ENCODE data around the gene TREM1. TPM values are rescaled to one million over a fixed set of nuclear protein-coding genes. Genes with fewer than 3 reads are reported as not detected.

Gene TREM1
- total RNA-seq, 2 experiments from 2014 or later: 0.19 to 0.51 TPM

DNA sequence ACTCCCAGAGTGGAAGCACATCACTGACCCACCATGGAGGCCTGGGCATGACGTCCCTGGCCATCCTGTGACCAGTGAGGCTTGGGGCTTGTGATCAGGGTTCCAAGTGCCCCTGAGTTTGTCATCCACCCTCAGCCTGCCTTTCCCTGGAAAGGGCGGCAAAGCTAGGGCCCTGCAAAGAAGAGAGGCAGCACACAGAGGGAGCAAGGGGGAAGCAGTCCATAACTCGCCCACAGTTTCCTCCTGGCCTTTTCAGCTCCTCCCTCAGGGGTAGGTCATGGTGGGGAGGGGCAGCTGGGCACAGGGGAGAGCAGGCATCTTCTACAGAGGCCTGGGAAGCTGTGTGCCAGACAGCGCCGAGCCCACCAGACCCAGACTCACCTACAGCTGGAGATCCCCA is 48.8 kb upstream of the TREM1 start, which contains the start of gene NCR2:
NCR2 (plus strand) TSS at position 313 of the 400 bp plus-strand sequence. CDS start 269 bp downstream, outside the sequence.
- H3K4me3 ChIP-seq (ENCODE audit: low read depth, low read length, poor library complexity, severe bottlenecking): no peak within 1 kb of the TSS
- peaks cover 14% of the 10 kb centered on the region for H3K4me1 ChIP-seq (ENCODE audit: insufficient read depth, low read length, poor library complexity, severe bottlenecking)
- intact Hi-C loops (cut with micrococcal nuclease; ENCODE audit: unreplicated experiment): no loop called here
- no peaks in the 10 kb centered on the region for H4K20me1 ChIP-seq (ENCODE audit: insufficient read depth, low read length)
- H3K9me3 ChIP-seq (ENCODE audit: low read length): no peaks in the 10 kb centered on the region
- no peaks in the 10 kb centered on the region for H3K9me2 ChIP-seq (ENCODE audit: insufficient read depth, low read length)
- H3K36me3 ChIP-seq (ENCODE audit: insufficient read depth, low read length): no peaks in the 10 kb centered on the region
- CTCF ChIA-PET (ENCODE audit: unreplicated experiment): no interaction called here
- no peak for DNase-seq (ENCODE audit: low spot score)
- no peaks in the 10 kb centered on the region for H3K79me2 ChIP-seq (ENCODE audit: insufficient read depth, low read depth, low read length)
- no peak for TF ChIP-seq EZH2phosphoT487 (IDR thresholded peaks at IDR 0.05; ENCODE audit: borderline replicate concordance, low read depth, low read length)
- TF ChIP-seq, protein P1, sequence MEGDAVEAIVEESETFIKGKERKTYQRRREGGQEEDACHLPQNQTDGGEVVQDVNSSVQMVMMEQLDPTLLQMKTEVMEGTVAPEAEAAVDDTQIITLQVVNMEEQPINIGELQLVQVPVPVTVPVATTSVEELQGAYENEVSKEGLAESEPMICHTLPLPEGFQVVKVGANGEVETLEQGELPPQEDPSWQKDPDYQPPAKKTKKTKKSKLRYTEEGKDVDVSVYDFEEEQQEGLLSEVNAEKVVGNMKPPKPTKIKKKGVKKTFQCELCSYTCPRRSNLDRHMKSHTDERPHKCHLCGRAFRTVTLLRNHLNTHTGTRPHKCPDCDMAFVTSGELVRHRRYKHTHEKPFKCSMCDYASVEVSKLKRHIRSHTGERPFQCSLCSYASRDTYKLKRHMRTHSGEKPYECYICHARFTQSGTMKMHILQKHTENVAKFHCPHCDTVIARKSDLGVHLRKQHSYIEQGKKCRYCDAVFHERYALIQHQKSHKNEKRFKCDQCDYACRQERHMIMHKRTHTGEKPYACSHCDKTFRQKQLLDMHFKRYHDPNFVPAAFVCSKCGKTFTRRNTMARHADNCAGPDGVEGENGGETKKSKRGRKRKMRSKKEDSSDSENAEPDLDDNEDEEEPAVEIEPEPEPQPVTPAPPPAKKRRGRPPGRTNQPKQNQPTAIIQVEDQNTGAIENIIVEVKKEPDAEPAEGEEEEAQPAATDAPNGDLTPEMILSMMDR (conservative IDR thresholded peaks at IDR 0.05; ENCODE audit: low read length): no peak
- H3K4me2 ChIP-seq (ENCODE audit: low read length): peak within 1 kb of the TSS; percentile 33
- H2AFZ ChIP-seq (ENCODE audit: low read length): peak within 1 kb of the TSS; percentile 44; the same call in 1 of the 2 replicates
- no TSS peak for BruUV-seq (replicated peaks)
- no peak within 1 kb of the TSS for H3K27ac ChIP-seq (ENCODE audit: low read depth, low read length, poor library complexity, severe bottlenecking)
- POLR2A ChIA-PET: no interaction called here

DNA sequence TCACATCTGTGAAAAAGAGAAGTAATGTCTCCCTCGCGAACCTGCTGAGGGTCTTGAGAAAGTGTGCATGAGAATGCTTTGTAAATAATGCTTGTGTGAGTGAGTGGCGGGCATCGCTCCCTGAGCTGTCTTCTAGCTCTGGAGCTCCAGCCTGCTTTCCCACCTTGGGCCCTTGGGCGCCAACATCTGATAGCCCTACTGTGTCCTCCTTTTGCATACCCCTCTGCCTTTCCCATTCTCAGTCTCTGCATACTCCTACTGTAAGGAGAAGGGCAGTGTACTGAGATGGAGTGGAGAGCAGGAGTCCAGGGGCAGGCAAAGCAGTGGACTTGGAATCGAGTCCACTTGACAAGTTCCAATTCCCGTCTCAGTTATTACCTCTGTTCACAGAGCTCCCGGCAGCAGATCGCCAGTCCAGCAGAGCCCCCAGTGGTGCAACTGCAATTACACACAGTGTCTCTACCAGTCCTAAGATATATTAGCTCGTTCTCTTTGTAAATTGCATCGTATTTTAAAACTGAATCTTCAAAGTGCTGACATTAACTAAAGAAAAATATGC is 48.1 kb upstream of the TREM1 start:
- BruUV-seq (replicated peaks): no TSS peak
- Histone ChIP-seq H2AFZ (ENCODE audit: low read length) (peak overlapping the region; percentile 44; the same call in 1 of the 2 replicates), H3K4me3 (ENCODE audit: low read depth, low read length, poor library complexity, severe bottlenecking) (no peak overlapping the region), H3K27ac (ENCODE audit: low read depth, low read length, poor library complexity, severe bottlenecking) (no peak overlapping the region), H3K79me2 (ENCODE audit: insufficient read depth, low read depth, low read length) (no peaks in the 10 kb centered on the region), H3K36me3 (ENCODE audit: insufficient read depth, low read length) (no peaks in the 10 kb centered on the region), H3K4me1 (ENCODE audit: insufficient read depth, low read length, poor library complexity, severe bottlenecking) (peaks cover 14% of the 10 kb centered on the region), H3K9me3 (ENCODE audit: low read length) (no peaks in the 10 kb centered on the region), H3K4me2 (ENCODE audit: low read length) (peak overlapping the region; percentile 33), H3K9me2 (ENCODE audit: insufficient read depth, low read length) (no peaks in the 10 kb centered on the region), H4K20me1 (ENCODE audit: insufficient read depth, low read length) (no peaks in the 10 kb centered on the region)
- TF ChIP-seq, protein P1 (conservative IDR thresholded peaks at IDR 0.05; ENCODE audit: low read length): peak; percentile 49
- no peak for TF ChIP-seq EZH2phosphoT487 (IDR thresholded peaks at IDR 0.05; ENCODE audit: borderline replicate concordance, low read depth, low read length)
- peak; percentile 8 for DNase-seq (ENCODE audit: low spot score)
- intact Hi-C loops (cut with micrococcal nuclease; ENCODE audit: unreplicated experiment): no loop called here
- POLR2A ChIA-PET: interaction anchor here (0.6 to 0.8 kb wide), 2 partner anchors 13 to 66 kb away, joined by 3 to 5 read pairs; no protein-coding TSS in a partner anchor
- CTCF ChIA-PET (ENCODE audit: unreplicated experiment): no interaction called here
